Thymus (tissue), 11 donors: ENCODE measurements around the gene RASGEF1C. TPM values are rescaled to one million over a fixed set of nuclear protein-coding genes. Genes with fewer than 3 reads are reported as not detected.
A peak's percentile ranks its signal among the peaks of the same experiment; 100 is the strongest.
"Not testable (repeated sequence)": the region's sequence is repeated elsewhere in the genome, so short reads cannot be mapped to it uniquely, and the experiment has no call there.

Experiments used
- DNase-seq, 9 donors: peaks; one replicate each; pipeline ENCODE4 v3.0.0-alpha.2; 2013; ENCODE audit warnings: low spot score in 9 of 9, low read depth in 6 of 9, missing footprints in 1 of 9
- H3K27ac ChIP-seq, 2 donors: one replicate each; pipeline ENCODE4 v1.5.1; 2013; ENCODE audit warnings: control low read depth in 1 of 2, low read depth in 1 of 2, low read length in 1 of 2, mild to moderate bottlenecking in 1 of 2, moderate library complexity in 1 of 2
- H3K27me3 ChIP-seq, 2 donors: one replicate each; pipeline ENCODE4 v1.5.1; 2013; ENCODE audit warnings: low read length in 1 of 2; ENCODE audit not compliant: control insufficient read depth in 2 of 2, insufficient read depth in 1 of 2
- H3K36me3 ChIP-seq, 2 donors: one replicate each; pipeline ENCODE4 v1.5.1; 2013; ENCODE audit warnings: low read length in 1 of 2, mild to moderate bottlenecking in 1 of 2, moderate library complexity in 1 of 2; ENCODE audit not compliant: control insufficient read depth in 2 of 2, insufficient read depth in 2 of 2
- H3K4me1 ChIP-seq, 2 donors: one replicate each; pipeline ENCODE4 v1.5.1; 2013; ENCODE audit warnings: low read length in 2 of 2; ENCODE audit not compliant: control insufficient read depth in 2 of 2, insufficient read depth in 2 of 2
- H3K4me3 ChIP-seq, 2 donors: one replicate each; pipeline ENCODE4 v1.5.1; 2013; ENCODE audit warnings: low read length in 2 of 2, control low read depth in 1 of 2, mild to moderate bottlenecking in 1 of 2
- H3K9me3 ChIP-seq, 2 donors: one replicate each; pipeline ENCODE4 v1.5.1; 2013; ENCODE audit warnings: low read length in 1 of 2, mild to moderate bottlenecking in 1 of 2; ENCODE audit not compliant: control insufficient read depth in 2 of 2, insufficient read depth in 1 of 2
- WGBS: extraction: QIAGEN DNeasy Blood & Tissue Kit; methylation state at CpG from one replicate; pipeline ENCODE4 v1.1.7; 2013; 5-methylcytosine and 5-hydroxymethylcytosine counted together
- polyA plus RNA-seq: library from polyadenylated mRNA; stranded (reverse); fragments of 200-250 nt; gene quantifications from one replicate; pipeline ENCODE4 v1.2.3, GENCODE V29; 2013
- total RNA-seq: library from RNA; stranded (reverse); fragments of 120-200 nt; gene quantifications from one replicate; pipeline ENCODE4 v1.2.4, GENCODE V29; 2013
- donor health status: healthy.

Gene RASGEF1C
- total and polyA plus RNA-seq, 2 donors = 0.11 TPM; not detected in 1

DNA sequence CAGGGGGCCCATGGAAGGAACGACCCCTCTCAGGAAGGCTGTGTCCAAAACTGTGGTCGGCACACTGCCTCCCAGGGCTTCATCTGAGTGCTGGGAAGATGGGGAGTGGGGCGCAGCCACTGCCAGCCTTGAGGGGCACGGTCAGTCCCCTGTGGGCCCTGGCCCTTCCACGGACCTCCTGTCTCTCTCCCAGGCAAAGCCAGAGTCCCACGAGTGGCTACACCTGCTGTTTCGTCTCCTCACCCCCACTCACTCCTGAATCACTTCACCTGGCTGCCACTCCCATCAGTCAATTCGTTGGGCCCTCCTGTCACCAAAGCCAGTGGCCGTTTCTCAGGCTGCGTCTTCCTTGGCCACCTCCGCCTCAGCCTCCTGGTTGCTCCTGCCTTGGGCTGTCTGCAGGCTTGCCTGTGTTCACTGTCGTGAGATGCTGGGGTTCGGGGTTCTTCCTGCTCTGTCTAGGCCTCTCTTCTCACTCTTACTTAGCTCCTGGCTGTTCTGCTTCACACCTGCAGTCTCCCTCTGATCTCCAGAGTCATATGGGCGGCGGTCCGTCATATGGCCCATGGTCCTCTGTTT is 78.6 kb downstream of the RASGEF1C start:
- H3K36me3 ChIP-seq = no peaks in the 10 kb centered on the region
- no peak overlapping the region for H3K27ac ChIP-seq
- WGBS = 94% methylated on average over 16 of the region's 16 CpGs
- H3K4me3 ChIP-seq = no peak overlapping the region
- peaks cover 0 to 6% of the 10 kb centered on the region in 2 donors for H3K27me3 ChIP-seq
- no peaks in the 10 kb centered on the region for H3K9me3 ChIP-seq
- DNase-seq = no peak
- no peaks in the 10 kb centered on the region for H3K4me1 ChIP-seq

DNA sequence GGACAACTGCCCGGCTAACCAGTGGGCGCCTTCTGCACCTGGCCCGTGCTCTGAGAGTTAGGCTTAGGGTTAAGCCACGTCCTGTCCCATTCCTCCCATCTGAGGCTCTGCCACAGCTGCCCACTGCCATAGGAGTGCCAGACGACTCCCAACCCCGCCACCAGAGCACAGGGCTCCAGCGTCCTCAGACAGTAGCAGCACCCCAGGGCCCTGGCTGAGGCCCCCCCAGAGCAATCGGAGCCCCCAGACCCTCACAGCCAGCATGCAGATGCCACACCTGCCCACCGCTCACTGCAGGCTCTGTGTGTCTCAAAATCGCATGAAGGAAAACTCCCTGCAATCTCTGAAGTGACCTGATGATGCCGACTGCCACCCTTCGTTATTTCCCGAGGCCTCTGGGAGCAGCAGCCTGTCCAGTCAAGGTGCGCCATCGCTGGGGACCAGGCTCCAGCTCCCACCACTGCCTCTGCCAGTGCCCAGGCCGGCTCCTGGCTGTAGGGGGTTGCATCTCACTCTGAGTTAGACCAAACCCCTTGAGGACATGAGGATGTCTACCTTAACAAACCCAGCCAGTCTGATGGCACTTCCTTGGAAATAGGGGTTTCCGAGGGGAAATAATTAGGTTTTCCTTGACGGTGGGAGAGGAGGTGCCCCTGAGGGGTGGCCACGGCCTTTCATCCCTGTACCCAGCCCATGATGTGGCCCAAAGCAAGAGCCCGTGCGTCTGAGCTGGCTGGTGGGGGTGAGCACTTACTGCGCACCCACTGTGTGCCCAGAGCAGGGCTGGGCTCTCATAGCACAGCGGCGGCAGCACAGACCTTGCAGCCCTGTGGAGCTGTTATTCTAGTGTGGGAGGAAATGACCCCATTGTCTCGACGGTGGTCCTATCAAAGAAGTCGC is 79.5 kb downstream of the RASGEF1C start:
- no peaks in the 10 kb centered on the region for H3K9me3 ChIP-seq
- peaks cover 0 to 6% of the 10 kb centered on the region in 2 donors for H3K27me3 ChIP-seq
- H3K4me1 ChIP-seq = no peaks in the 10 kb centered on the region
- DNase-seq = no peak
- H3K27ac ChIP-seq = no peak overlapping the region
- H3K36me3 ChIP-seq = no peaks in the 10 kb centered on the region
- no peak overlapping the region for H3K4me3 ChIP-seq
- 93% methylated on average over 27 of the region's 27 CpGs for WGBS

DNA sequence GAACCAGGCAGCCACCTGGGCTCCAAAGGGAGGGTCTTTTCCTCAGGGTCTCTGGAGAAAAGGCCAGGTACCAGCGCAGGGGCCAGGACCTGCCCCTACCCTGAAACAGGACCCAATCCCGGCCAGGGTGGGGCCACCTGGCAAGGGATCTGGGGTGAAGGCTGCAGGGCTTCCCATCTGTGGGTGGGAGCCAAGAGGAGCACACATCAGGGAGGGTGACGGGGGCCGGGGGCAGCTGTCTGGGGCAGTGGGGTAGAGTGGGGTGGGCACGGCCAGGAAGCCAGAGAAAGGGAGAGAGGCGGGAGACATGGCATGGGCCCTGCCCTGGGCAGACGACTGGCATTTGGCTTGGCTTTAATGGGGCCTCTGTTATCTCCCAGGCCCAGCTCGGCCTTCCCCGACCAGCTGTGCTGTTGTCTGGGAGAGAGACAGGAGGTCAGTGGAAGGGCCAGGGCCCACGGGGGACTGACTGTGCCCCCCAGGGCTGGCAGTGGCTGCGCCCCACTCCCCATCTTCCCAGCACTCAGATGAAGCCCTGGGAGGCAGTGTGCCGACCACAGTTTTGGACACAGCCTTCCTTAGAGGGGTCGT is 80.2 kb downstream of the RASGEF1C start:
- H3K27ac ChIP-seq = no peak overlapping the region
- peaks cover 0 to 6% of the 10 kb centered on the region in 2 donors for H3K27me3 ChIP-seq
- no peak overlapping the region for H3K4me3 ChIP-seq
- DNase-seq = no peak
- H3K36me3 ChIP-seq = no peaks in the 10 kb centered on the region
- H3K9me3 ChIP-seq = no peaks in the 10 kb centered on the region
- H3K4me1 ChIP-seq = no peaks in the 10 kb centered on the region
- 92% methylated on average over 13 of the region's 13 CpGs for WGBS

DNA sequence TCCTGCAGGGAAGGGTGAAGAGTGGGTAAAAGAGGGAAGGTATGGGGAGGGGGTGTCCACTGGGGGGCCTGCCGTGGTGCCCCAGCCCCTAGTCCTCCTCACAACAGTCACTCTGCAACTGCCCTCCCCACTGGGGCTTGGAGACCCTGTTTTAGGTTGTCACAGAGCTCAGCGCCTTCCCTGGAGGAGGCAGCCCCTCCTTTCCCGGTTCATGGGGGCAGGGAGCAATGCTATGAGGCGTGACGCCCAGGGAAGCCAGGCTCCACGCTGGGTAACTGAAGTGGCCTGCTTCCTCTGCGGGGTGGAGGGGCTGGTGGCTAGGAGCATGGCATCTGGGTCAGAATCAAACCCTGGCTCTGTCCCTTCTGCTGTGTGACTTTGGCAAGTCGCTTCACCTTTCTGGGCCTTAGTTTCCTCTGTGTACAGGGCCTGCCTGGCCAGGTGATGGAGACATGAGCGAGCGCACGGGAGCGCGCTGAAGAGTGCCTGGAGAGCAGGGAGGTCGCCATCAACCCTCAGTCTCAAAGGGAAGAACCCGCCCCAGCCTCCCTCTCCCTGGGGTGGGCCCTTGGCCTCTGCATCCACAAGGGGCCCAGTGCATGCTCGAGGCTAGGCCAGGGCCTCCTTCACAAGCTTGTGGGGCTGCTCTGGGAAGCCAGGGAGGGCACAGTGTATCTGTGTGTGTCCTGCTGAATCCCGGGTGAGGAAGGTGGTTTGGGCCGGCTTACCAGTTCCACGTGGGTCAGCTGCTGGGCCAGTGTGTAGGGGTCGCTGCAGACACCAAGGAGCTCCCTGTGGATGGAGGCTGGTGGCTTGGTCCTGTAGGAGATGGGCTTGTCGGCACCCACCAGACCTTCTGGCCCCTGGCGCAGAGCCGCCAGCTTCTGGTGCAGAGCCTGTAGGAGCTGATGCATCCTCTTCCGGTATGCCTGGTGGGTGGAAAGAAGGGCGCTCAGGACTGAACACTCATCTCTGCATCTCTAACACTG is 81.0 kb downstream of the RASGEF1C start:
- 95% methylated on average over 25 of the region's 25 CpGs for WGBS

DNA sequence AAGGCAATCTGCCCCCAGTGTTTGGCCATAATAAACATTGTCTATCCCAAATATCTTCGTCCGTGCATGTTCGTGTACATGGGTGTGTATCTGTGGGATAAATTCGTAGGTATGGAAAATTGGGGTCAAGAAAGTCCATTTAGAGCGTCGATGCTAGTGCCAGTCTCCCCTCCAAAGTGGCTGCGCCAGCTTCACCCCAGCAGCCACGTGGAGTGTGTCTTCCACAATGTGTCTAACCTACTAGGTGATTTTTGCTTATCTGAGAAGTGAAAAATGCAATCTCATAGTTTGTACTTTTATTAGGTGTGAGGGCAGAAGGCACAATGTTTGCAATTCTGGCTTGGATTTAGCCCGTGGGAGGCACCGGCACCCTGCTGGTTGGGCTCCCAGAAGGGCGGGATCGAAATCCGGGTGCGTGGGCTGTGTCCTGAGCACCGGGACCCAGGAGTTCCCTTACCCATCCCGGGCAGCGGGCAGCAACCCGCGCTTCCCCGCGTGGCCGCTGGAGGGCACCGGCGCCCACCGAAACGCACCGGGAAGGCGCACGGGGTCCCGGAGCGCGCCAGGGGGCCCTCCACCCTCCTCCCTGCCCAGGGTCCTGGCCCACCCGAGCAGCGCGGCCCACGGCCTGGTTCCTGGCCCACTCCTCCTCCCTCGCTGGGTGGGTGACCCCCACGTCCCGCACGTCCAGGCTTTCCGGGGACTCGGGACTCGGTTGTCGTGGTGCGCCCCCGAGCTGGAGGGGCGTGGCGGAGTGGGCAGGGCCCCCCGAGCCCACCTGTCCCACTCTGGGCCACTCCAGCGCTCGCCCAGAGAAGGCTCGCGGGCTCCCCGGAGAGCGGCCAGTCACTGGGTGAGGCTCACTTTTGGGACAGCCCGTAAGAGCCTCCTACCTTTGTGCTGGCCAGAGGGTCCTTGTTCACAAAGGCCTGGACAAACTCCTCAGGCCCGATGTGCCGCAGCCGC is 82.0 kb downstream of the RASGEF1C start:
- H3K4me3 ChIP-seq = no peak overlapping the region
- H3K4me1 ChIP-seq = no peaks in the 10 kb centered on the region
- no peak overlapping the region for H3K27ac ChIP-seq
- DNase-seq = peak in 4 of 9 donors; percentile 5 to 42 (median 16)
- WGBS = 52% methylated on average over 59 of the region's 59 CpGs
- no peaks in the 10 kb centered on the region for H3K36me3 ChIP-seq
- H3K27me3 ChIP-seq = peaks cover 0 to 6% of the 10 kb centered on the region in 2 donors
- H3K9me3 ChIP-seq = no peaks in the 10 kb centered on the region

More for the DNA sequence above, 81.0 kb downstream of the RASGEF1C start:
- Histone ChIP-seq H3K27ac (no peak overlapping the region), H3K36me3 (no peaks in the 10 kb centered on the region), H3K4me3 (no peak overlapping the region), H3K9me3 (no peaks in the 10 kb centered on the region), H3K27me3 (peaks cover 0 to 6% of the 10 kb centered on the region in 2 donors), H3K4me1 (no peaks in the 10 kb centered on the region)
- DNase-seq = no peak

DNA sequence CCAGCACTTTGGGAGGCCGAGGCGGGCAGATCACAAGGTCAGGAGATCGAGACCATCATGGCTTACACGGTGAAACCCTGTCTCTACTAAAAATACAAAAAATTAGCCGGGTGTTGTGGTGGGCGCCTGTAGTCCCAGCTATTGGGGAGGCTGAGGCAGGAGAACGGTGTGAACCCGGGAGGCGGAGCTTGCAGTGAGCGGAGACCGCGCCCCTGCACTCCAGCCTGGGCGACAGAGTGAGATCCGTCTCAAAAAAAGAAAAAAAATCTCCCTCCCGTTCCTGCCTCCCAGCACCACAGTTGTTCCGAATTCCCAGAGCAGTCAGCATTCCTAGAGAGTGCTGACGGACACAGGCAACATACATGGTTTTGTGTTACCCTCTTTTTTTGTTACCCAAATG is 82.9 kb downstream of the RASGEF1C start:
- not testable (repeated sequence) for H3K4me3 ChIP-seq, H3K27ac ChIP-seq, DNase-seq, H3K4me1 ChIP-seq, H3K36me3 ChIP-seq, H3K9me3 ChIP-seq, H3K27me3 ChIP-seq
- WGBS = 88% methylated on average over 17 of the region's 17 CpGs

DNA sequence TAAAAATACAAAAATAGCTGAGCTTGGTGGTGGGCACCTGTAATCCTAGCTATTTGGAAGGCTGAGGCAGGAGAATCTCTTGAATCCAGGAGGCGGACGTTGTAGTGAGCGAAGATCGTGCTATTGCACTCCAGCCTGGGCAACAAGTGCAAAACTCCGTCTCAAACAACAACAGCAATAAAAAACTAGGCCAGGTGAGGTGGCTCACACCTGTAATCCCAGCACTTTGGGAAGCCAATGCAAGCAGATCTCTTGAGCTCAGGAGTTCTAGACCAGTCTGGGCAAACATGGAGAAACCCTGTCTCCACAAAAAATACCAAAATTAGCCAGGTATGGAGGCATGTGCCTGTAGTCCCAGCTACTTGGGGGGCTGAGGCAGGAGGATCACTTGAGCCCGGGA is 84.3 kb downstream of the RASGEF1C start:
- H3K9me3 ChIP-seq, H3K27me3 ChIP-seq, DNase-seq, H3K27ac ChIP-seq, H3K36me3 ChIP-seq, H3K4me3 ChIP-seq, H3K4me1 ChIP-seq: not testable (repeated sequence)
- 96% methylated on average over 6 of the region's 6 CpGs for WGBS

DNA sequence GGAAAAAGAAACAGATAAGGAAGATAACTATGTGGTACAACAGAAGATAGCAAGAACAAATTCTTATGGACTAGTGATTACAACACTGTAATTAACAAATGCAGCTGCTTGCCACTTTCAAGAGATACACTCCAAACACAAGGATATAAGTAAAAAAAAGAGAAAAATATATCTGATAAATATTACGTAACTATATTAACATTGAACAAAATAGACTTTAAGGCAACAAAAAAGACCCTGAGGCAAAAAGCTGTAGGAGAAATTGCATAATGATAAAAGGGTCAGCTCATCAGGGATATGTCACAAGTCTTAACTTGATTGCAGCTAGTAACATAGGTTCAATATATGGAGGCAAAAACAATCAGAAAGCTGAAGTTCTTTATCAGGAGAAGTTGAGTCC is 86.1 kb downstream of the RASGEF1C start:
- WGBS = 96% methylated on average over 1 of the region's 1 CpG
- Histone ChIP-seq H3K9me3 (no peaks in the 10 kb centered on the region), H3K4me1 (no peaks in the 10 kb centered on the region), H3K27ac (no peak overlapping the region), H3K4me3 (no peak overlapping the region), H3K27me3 (peaks cover 0 to 6% of the 10 kb centered on the region in 2 donors), H3K36me3 (no peaks in the 10 kb centered on the region)
- no peak for DNase-seq
